Fibroblast of lung (primary cell): Measurements from ENCODE around the gene OTUB2.

Source experiments
- EZH2 ChIP-seq: IDR thresholded peaks from 2 replicates; pipeline ENCODE4 v1.5.1; 2012; ENCODE audit warnings: low read length, control low read depth, mild to moderate bottlenecking; ENCODE audit errors: missing control alignments
- TF ChIP-seq, protein P1 (sequence below), 2 donors: IDR thresholded peaks in 1 of 2; conservative IDR thresholded peaks in 1 of 2; 1 replicate in 1 of 2; 2 replicates in 1 of 2; pipeline ENCODE4 v1.5.1; 2011 to 2012; ENCODE audit warnings: low read length in 2 of 2, control low read depth in 1 of 2, inconsistent platforms in 1 of 2, low read depth in 1 of 2, mild to moderate bottlenecking in 1 of 2

DNA sequence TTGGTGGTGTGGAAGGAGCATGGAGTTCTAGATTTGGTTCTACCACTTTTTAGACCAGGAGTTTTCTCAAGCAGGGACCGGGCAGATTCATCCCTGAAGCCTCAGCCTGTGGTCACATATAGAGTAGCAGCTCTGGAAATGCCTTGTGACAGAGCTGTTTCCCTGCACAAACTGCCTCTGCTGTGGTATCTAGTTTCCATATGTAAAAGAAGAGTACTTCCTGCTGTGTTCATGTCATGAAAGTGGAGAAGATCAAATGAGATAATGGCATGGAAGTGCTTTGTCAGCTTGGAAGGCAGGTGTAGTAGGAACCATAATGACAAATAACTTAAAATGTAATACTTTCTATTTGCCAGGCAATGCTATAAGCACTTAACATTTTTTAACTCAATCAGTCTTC is 26.1 kb downstream of the OTUB2 start:
- TF ChIP-seq, protein P1, sequence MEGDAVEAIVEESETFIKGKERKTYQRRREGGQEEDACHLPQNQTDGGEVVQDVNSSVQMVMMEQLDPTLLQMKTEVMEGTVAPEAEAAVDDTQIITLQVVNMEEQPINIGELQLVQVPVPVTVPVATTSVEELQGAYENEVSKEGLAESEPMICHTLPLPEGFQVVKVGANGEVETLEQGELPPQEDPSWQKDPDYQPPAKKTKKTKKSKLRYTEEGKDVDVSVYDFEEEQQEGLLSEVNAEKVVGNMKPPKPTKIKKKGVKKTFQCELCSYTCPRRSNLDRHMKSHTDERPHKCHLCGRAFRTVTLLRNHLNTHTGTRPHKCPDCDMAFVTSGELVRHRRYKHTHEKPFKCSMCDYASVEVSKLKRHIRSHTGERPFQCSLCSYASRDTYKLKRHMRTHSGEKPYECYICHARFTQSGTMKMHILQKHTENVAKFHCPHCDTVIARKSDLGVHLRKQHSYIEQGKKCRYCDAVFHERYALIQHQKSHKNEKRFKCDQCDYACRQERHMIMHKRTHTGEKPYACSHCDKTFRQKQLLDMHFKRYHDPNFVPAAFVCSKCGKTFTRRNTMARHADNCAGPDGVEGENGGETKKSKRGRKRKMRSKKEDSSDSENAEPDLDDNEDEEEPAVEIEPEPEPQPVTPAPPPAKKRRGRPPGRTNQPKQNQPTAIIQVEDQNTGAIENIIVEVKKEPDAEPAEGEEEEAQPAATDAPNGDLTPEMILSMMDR (conservative IDR thresholded peaks at IDR 0.05 in 1 of 2, IDR thresholded peaks at IDR 0.05 in 1 of 2; ENCODE audit: low read depth in 1 of 2, low read length in 2 of 2) = no peak
- no peak for TF ChIP-seq EZH2
